GM21786 (cell line): Measurements from ENCODE around the gene FSD1L.

Source experiments
- ATAC-seq: cut with Tn5 transposase; IDR thresholded peaks from one replicate; pipeline ENCODE4 v1.9.1; 2021; ENCODE audit not compliant: unreplicated experiment

Gene FSD1L

DNA sequence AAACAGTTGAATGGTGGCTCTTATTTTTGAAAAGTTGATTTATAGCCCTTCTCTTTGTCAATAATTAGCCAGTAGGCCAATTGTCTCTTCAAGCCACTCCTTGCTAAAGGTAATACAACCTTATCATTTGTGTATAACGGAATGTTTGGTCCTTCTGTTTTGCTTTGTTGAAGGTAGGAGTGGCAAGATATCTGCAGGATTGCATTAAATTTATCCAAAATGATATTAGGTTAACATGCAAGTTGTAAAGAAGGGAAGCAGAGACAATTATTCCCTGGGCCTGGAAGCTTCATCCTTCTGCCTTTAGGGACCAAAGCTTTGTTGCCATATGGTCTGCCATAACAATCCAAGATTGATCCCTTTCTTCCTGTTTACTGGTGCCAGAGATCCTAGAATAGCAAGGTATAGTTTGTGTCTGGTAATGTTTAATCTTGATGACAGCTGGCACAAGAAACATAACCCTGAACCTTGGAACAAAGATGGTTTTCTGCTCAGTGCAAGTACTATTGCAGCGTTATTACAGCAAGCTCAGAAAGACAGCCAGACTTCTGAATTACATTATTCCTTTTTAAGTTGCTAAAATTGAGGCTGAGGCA, 15.5 kb upstream of the FSD1L start:
- ATAC-seq: no peak

DNA sequence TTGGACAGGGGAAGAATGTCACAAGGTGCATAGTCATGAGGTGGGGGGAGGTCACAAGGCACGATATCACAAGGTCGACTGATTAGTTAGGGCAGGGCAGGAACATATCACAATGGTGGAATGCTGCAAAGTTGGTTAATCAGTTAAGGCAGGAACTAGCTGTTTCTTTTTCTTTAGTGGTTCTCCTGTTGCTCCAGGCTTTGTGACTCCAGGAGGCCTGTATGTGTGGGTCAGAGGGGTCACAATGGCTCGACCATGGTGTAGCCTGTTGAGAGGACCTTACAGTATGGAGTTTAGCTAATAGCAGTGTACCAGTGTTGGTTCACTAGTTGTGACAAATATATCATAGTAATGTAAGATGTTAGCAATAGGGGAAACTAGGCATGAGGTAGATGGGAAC, 12.4 kb upstream of the FSD1L start:
- ATAC-seq: no peak

DNA sequence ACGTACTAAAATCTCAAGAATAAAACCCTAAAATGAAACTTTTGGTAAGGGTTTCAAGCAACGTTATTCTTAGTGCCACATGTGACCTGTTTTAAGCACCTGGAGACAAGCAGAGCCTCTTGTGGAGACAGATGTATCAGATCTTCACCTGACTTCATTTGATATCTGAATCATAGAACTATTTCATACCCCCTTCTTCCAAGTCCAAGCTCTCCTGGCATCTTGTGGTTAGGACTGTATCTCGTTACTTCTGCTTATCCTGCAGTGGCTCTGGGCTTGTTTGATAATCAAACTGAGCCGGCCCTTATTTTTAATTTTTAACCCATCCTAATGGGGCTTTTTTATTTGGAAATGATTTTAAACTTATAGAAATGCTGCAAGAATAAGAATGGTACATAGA, 11.1 kb upstream of the FSD1L start:
- ATAC-seq: no peak

DNA sequence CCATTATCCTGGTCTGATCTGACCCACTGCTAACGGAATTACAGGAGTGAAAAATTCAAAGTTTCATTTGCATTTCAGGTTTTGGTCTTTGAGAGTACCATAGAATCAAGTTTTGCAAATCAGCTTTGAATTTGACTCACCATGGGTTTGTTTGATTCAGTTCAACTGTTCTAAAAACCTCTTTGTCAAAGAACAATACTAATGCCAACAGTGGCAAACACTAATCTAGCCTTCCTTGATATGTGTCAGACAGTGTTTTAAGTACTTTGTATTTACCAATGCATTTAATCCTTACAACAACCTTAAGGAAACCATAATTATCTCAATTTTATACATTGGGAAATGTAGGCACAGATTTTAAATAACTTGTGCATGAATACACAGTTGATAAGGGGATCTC, 10.1 kb upstream of the FSD1L start:
- no peak for ATAC-seq

DNA sequence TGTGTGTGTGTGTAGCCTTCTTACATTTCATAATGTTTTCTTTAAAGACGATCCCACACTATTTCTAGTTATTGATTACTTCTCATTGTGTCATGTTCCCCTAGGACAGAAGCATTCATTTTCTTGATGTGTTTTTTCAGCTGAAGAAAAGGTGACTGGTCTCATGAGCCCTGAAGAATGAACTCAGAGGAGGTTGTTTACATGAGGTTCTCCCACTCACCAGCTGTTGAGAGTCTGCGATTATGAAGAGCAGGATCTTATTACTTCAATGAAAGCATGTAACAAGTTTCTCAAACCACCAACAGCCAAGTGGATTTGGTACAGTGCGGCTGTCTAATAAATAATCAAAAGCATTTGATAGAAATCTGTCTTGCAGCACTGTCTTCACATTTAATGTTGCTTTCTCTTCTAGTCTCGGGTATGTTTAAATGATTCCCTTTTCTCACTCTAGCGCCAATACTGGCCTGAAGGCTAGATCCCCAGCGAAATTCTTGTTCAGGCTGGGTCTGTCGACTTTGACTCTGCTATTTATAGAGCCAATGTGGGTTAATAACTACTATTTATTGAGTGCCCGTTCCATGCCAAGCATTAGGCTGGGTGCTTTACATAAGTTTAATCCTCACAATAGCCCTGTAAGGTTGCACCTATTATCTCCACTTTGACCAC, 9.6 kb upstream of the FSD1L start:
- ATAC-seq: no peak

DNA sequence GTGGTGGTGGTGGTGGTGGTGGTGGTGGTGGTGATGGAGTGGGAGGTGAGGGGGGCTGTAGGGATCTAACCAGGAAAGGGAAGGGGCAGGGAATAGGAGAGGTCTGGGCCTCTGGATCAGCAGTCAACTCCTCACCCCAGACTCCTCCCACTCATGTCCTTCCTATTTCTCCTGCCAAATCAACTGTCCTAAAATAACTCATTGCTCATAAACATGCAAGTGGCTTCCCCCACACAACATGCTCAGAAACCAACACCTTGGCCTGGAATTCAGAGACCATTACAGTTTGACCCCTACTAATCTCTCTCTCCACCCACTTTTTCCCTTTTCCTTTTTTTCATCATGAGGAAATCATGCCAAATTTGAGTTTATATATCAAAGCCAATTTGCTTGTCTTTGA, 8.4 kb upstream of the FSD1L start:
- ATAC-seq: no peak

DNA sequence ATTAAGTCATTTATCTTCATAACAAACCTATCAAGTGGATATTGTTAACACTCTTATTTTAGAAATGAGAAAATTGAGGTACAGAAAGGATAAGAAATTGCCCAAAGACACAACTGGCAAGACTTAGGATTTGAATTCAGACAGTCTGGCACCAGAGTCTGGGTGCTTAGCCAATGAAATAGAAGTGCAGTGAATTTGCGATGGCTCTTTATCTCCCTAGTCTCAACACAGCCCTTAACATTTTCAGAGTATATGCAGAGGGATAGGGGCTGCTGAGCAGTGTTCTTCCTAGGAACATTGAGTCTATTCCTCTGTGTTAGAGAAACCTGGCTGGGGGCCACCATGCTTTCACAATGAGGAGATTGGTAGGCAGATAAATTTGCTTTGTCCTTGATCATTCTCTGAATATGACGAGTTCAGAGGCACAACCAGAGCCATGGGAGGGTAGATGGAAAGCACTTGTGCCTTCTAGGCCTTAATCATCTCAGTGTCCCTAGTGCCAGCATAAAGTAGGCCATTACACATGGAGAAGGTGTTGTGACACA, 6.1 kb upstream of the FSD1L start:
- ATAC-seq: no peak

DNA sequence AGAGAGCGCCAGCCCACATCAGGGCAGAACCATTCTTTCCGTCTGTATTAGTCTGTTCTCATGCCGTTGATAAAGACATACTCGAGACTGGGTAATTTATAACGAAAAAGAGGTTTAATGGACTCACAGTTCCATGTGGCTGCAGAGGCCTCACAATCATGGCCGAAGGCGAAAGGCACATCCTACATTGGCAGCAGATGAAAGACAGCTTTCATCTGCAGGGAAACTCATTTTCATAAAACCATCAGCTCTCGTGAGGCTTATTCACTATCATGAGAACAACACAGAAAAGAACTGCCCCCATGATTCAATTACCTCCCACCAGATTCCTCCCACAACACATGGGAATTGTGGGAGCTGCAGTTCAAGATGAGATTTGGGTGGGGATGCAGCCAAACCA, 4.7 kb upstream of the FSD1L start:
- ATAC-seq: no peak

DNA sequence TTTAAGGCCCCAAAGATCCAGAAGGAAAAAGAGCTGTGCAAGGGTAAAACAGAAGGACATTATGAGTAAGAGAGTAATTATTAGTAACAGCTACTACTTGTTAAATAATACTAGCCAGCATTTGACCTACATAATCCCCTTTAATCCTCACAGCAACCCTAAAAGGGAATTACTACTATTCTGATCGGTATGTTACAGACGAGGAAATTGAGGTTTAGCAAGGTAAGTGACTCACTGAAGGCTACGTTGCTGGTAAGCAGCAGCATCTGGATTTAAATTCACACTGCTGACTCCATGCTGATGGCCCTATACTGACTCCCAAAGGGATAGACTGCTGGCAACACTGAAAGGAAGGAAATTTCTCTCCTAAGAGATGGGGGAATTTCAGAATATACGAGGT, 3.7 kb upstream of the FSD1L start:
- ATAC-seq: no peak

DNA sequence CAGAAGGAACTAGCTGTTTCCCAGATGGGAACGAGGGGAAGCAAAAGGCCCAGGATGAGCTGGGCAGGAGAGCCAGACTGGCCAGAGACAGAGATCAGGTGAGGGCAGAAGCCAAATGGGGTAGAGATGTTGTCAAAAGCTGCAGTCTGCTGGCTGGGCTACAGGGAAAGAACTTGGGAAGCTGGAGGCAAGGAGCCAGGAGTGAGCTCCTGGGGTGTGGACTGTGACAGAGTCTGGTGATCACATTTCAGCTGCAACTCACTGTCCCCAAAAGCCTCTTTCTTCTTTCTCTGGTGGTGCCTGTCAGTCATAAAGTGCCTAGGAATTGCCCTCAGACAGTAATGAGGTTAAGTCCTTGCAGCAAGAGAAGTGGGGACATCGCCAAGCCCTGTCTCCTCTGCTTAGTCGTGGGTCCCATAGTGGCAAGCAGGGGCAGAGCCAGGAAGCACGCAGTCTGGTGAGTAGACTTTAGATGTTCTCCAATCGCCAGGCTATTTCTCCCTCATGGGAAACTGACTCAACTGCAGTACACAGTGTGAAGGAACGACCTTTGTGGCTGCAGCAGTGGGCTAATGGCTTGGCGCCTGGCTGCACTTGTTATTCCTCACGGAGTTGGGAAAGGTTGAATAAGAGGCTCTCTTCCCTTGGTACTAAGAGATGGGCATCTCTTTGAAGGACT, 2.5 kb upstream of the FSD1L start:
- ATAC-seq: no peak

DNA sequence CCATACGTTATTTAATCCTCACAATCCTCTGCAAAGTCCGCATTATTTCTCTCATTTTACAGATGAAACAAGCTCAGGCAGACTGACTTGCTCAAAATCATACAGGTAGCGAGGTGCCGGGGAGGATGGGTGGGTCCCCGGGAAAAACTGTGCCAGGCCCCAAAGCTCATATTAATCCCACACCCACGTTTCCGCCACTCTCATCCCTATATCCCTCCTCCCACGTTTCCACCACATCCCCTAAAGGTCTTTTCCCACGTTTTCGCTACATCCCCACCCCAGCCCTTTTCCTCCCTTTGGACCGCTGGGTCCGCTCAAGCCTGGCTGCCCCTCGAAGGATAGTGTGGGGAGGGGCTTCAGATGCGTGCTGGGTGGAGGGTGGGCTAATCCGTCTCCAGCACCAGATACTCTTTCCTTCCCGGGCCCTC, 434 bp upstream of the FSD1L start:
- ATAC-seq: no peak

DNA sequence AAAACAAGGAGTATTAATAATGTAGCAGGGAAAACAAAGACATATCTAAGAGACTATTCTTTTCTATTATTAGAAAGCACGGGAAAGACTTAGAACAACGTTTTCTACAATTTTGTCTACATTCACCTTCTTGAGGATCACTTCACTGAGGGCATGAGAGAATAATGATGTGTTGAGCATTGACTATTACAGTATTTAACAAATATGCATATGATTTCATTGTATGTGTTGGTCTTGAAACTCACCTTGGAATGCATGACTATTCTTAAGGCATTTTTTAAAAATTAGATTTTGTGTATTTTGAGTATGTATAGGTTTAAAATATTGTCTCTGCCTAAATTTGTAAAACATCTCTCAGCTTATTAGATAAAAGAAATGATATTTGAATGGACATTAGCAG, 1.2 kb downstream of the FSD1L start:
- ATAC-seq: no peak

DNA sequence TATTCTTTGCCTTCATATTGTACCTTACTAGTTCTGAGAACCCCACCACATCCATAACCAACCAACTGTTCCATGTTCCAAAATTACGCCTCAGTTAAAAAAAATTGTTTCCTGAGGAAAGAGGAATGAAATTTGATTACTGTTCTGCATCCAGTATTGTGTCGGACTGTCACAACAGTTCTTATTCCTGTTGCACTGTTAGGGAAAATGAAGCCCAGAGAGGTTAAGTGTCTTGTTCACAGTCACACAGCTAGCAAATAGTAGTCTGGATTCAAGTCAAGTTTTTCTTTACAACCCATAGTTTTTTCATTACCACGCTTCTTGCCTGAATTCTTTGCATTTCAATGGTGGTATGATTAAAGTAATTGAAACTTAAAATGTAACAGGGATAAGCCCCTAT, 4.4 kb downstream of the FSD1L start:
- no peak for ATAC-seq

DNA sequence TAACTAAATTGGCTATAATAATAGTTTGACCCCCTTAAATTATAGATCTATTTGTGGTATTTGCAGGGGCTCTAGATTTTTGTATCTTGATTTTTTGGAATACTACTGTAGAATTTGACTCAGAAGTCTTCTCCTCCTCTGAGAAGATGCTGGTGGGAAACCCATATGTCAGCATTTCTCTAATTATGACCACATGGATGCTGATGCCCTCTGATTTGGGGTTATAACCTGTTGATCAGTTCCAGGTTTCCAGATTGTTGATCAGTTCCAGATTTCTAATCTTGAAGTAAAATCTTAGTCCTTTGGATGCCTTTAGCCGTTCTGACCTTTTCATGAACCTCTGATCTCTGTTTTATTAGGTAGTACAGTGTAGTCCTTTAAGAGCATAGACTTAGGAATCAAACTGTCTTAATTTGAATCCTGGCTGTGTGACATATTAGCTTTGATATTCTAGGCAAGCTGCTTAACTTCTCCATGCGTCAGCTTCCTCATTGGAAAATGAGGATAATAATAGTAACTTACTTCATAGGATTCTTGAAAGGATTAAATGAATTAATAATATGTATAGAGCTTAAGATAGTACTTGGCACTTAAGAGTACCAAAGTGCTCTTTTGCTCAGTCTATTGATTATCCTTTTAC, 8.1 kb downstream of the FSD1L start:
- no peak for ATAC-seq

DNA sequence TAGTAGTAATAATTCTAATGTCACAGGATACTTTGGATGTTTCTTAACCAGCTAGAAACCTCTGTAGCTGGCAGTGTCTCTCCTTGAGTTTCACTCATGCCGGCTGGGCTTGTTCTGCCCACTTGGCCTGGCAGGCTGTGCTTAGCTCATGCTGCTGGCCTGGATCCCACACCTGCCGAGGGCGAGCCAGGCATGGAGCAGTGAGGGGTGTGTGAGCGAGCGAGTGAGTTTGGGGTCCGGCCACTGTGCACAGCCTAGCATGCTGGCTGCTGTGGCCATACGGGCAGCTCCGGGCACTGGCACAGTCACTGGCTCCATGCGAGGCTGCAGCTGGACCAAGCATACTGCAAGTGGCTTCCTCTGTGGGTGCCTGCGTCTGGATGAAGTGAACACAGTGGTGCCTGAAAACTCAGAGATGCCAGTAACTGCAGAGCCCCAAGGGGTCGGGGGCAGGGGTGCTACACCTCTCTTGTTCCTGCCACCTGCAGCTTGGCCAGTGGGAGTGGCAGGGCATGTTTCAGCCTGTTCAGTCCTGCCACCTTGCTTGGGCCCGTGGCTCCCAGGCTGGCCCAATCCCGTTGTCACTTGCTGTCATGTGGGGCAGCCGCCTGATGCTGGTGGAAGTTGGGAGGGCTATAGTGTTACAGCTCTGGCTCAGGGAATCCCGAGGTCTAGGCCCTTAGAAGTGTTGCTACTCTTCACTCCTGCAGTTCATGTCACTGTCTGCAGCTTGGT, 9.9 kb downstream of the FSD1L start:
- ATAC-seq: no peak

DNA sequence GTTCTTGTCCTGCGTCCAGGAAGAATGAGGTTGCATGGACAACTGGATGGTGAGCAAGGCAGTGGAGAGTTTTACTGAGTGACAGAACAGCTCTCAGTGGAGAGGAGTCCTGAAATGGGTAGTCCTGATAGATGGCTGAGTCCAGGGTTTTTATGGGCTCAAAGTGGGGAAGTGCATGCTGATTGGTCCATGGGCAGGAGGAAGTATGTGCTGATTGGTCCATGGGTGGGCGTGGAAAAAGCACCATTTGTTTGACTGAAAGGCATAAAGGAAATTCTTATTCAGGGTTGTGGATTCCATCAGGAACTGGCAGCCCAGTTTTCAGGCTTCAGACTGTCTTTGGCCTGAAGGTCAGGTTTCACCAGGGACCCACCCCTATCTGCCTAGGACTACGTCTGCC, 10.6 kb downstream of the FSD1L start:
- ATAC-seq: no peak

DNA sequence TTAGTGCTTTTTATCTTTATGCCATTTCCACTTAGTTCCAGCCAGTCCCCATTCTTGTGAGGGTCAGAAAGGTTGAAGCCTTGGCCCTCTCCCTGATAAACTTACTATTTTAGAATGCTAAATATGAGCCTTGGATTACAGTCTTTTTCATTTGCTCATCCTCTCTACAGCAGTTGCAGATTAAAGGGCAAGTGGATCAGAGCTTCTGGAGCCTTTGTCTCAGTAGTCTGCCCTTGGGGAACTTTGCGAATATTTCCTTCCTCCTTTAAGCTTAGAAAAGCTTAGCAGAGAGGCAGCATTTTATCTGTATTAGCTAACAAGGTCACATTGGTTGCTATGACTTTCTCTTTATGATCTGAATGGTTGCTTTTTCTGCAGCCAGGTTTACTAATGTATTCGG, 11.5 kb downstream of the FSD1L start:
- ATAC-seq: no peak

DNA sequence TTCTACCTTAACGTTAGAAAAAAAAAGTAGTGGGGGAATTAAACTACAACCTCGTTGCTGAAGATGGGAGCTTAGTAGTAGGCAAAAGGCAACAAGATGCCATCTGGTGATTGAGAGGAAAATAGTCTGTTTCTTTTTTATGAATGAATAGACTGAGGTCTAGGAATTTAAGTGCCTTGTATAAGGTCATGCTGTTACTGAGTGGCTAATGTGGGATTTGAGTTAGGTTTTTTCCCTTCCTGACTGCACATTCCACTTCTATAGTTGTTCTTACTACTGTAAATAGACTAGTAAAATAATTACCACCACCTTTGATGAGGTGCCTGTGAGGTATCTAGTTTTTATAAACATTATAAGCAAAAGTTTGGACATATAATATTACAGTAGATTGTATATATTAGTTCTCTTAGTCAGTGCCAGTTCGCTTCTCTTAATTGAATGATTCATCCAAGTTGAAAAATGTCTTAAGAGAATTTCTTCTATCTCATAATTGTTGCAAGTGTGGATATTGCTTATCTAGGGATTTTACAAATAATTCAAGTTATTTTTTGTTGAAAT, 19.1 kb downstream of the FSD1L start:
- no peak for ATAC-seq

DNA sequence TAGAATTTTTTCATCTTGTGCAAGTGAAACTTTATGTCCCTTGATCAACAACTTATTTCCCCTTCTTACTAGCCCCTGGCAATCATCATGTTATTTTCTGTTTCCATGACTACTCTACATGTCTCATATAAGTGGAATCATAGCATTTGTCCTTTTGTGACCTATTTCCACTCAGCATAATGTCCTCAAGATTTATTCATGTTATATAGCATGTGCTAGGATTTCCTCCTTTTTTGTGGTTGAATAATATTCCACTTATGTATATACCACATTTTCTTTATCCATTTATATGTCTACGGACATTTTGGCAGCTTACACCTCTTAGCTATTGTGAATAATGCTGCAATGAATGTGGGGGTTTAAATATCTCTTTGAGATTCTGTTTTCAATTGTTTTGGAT, 21.0 kb downstream of the FSD1L start:
- no peak for ATAC-seq

DNA sequence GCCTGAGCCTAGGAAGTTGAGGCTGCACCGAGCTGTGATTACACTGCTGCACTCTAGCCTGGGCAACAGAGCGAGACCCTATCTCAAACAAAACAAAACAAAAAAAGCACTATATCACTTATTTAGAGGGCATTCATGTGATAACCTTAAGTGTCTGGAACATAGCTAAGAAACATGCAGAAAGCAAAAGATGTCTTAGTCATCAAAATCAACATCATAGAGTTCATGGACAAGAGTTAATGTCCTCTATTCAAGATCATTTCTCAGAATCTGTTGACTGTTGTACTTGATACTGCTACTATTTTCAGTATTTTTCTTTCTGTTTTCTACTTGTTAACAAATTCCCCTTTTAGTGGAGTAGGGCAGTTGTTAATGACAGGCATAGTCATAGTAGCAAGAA, 25.4 kb downstream of the FSD1L start:
- ATAC-seq: no peak

DNA sequence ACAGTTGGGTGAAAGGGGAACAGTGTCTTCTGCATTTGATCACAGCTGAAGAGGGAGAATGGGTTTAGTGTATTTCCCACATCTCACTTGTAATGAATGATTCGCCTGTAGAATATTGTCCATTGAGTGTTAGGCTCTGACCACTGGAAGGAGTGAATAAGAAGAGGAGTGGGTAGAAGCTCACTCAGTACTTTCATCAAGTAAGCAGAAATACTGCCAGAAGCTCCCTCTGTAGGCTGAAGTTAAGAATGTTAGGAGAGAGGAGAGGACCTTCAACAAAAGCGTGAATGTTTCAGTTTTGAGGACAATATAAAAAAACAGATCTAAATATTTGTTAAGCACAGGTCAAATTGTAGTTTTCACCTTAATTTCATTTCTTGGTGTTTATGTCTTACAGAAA, 27.5 kb downstream of the FSD1L start:
- no peak for ATAC-seq
